ENCODE data around the gene RAB7A.
"Not testable (repeated sequence)": the region's sequence is repeated elsewhere in the genome, so short reads cannot be mapped to it uniquely, and the experiment has no call there.

DNA sequence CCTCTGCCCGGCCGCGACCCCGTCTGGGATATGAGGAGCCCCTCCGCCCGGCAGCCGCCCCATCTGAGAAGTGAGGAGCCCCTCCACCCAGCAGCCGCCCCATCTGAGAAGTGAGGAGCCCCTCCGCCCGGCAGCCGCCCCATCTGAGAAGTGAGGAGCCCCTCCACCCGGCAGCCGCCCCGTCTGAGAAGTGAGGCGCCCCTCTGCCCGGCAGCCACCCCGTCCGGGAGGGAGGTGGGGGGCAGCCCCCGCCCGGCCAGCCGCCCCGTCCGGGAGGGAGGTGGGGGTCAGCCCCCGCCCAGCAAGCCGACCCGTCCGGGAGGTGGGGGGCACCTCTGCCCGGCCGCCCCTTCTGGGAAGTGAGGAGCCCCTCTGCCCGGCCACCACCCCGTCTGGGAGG, 47.2 kb downstream of the RAB7A start:
- TF ChIP-seq, protein P1, sequence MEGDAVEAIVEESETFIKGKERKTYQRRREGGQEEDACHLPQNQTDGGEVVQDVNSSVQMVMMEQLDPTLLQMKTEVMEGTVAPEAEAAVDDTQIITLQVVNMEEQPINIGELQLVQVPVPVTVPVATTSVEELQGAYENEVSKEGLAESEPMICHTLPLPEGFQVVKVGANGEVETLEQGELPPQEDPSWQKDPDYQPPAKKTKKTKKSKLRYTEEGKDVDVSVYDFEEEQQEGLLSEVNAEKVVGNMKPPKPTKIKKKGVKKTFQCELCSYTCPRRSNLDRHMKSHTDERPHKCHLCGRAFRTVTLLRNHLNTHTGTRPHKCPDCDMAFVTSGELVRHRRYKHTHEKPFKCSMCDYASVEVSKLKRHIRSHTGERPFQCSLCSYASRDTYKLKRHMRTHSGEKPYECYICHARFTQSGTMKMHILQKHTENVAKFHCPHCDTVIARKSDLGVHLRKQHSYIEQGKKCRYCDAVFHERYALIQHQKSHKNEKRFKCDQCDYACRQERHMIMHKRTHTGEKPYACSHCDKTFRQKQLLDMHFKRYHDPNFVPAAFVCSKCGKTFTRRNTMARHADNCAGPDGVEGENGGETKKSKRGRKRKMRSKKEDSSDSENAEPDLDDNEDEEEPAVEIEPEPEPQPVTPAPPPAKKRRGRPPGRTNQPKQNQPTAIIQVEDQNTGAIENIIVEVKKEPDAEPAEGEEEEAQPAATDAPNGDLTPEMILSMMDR (IDR thresholded peaks at IDR 0.05), result not testable (repeated sequence)
- TF ChIP-seq POLR2A (IDR thresholded peaks at IDR 0.05), result not testable (repeated sequence)
